Ascending aorta (tissue), 2 donors: ENCODE measurements around the gene SLC30A3. TPM values are rescaled to one million over a fixed set of nuclear protein-coding genes. Genes with fewer than 3 reads are reported as not detected.
"Not testable (repeated sequence)": the region's sequence is repeated elsewhere in the genome, so short reads cannot be mapped to it uniquely, and the experiment has no call there.

Experiments
- DNase-seq, 2 donors: peaks; one replicate each; pipeline ENCODE4 v3.0.0-alpha.2; 2019; ENCODE audit warnings: low spot score in 2 of 2
- H3K27ac ChIP-seq, 2 donors: fragments of 200-600 bp; sonication (generic); one replicate each; pipeline ENCODE4 v1.5.1; 2016 to 2017; ENCODE audit warnings: mild to moderate bottlenecking in 1 of 2
- H3K27me3 ChIP-seq: fragments of 200-600 bp; sonication (generic); one replicate; pipeline ENCODE4 v1.5.1; 2017
- H3K36me3 ChIP-seq, 2 donors: fragments of 200-600 bp; sonication (generic); one replicate each; pipeline ENCODE4 v1.5.1; 2016
- H3K4me1 ChIP-seq, 2 donors: fragments of 200-600 bp; sonication (generic); one replicate each; pipeline ENCODE4 v1.5.1; 2016 to 2017; ENCODE audit warnings: mild to moderate bottlenecking in 1 of 2
- H3K4me3 ChIP-seq, 2 donors: fragments of 200-600 bp; sonication (generic); one replicate each; pipeline ENCODE4 v1.5.1; 2016 to 2017; ENCODE audit warnings: mild to moderate bottlenecking in 1 of 2
- H3K9me3 ChIP-seq, 2 donors: fragments of 200-600 bp; sonication (generic); one replicate each; pipeline ENCODE4 v1.5.1; 2016
- intact Hi-C: fragments of 100-400 bp; cut with DNase I; formaldehyde crosslinking; loops from one replicate; pipeline ENCODE4 v1.15.1; 2023
- total RNA-seq: library from RNA; depleted of rRNA; stranded (reverse); fragments of >200 nt; gene quantifications from one replicate; pipeline ENCODE4 v1.1.0, GENCODE V29; 2016
- TF ChIP-seq, protein P1 (sequence below), 3 experiments: fragments of 200-600 bp in 2 of 3; fragments of 450-650 bp in 1 of 3; sonication (generic) in 2 of 3; IDR thresholded peaks; one replicate each; pipeline ENCODE4 v1.5.1; 2016 to 2019; ENCODE audit warnings: antibody characterized with exemption in 3 of 3, mild to moderate bottlenecking in 1 of 3, moderate library complexity in 1 of 3

Gene SLC30A3
- total RNA-seq, 1 donor from 2014 or later, result 7.6 TPM

DNA sequence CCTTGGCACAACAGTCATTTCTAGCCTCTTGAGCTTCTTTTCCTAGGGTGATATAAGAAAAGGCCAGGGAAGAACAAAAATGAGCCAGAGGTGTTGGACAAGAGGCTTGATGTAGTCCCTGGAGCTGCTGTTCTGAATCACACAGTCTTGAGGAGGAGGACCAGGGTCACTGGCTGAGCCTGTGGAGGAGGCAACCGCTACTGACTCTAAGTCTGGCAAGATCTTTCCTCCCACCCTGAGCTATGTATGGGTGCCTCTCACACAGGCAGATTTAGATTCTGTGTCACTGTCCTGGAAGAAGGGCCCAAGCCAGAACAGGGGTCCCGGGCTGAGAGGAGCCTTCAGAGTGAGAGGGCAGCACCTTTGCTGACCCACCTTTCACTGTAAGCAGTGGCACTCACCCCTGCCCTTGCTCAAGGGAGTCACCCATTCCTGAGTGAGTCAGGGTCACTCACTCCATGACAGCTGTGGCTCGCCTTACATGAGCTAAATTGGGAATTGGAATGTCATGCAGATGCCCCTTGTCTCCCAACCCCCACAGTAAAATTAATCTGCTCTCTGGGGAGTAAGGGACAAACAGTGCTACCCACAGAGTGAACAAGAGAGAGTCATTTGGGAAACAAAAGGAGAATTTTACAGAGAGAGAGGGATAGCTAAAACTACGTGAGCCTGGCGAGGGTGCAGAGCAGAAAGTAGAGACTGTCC is 19.2 kb upstream of the SLC30A3 start, which contains the start of gene TRIM54:
TSS of gene TRIM54 (plus strand) at position 575 of the 705 bp plus-strand sequence. CDS start 303 bp downstream, outside the sequence.
- Histone ChIP-seq H3K27ac (no peak within 1 kb of the TSS), H3K27me3 (no peaks in the 10 kb centered on the region), H3K9me3 (no peaks in the 10 kb centered on the region), H3K36me3 (no peaks in the 10 kb centered on the region), H3K4me1 (no peaks in the 10 kb centered on the region), H3K4me3 (no peak within 1 kb of the TSS)
- no peak for DNase-seq
- intact Hi-C loops, result loop anchor here (10.0 kb wide), 1 partner anchor 437 kb away; the partner anchor contains the start of gene DPYSL5
- TF ChIP-seq, protein P1, sequence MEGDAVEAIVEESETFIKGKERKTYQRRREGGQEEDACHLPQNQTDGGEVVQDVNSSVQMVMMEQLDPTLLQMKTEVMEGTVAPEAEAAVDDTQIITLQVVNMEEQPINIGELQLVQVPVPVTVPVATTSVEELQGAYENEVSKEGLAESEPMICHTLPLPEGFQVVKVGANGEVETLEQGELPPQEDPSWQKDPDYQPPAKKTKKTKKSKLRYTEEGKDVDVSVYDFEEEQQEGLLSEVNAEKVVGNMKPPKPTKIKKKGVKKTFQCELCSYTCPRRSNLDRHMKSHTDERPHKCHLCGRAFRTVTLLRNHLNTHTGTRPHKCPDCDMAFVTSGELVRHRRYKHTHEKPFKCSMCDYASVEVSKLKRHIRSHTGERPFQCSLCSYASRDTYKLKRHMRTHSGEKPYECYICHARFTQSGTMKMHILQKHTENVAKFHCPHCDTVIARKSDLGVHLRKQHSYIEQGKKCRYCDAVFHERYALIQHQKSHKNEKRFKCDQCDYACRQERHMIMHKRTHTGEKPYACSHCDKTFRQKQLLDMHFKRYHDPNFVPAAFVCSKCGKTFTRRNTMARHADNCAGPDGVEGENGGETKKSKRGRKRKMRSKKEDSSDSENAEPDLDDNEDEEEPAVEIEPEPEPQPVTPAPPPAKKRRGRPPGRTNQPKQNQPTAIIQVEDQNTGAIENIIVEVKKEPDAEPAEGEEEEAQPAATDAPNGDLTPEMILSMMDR (IDR thresholded peaks at IDR 0.05), result no peak

DNA sequence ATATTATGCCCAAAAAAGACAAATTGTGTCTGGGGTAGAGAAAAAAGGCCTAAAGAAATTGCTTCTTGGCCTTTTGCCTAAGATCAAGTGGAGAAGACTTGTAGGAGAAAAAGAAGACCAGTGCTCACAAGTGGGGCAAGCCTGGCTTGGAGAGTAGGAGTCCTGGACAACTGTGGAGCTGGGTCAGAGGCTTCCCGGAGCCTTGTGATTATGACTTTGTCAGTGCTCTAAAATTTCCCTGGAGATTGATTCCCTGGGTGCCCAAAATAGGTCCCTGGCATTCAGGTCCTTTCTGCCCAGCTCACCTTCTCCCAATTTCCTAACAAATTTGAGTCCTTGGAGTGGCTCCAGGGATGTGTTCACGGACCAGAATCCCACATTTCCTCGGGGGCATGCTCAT is 18.6 kb upstream of the SLC30A3 start:
- H3K4me3 ChIP-seq, result no peak overlapping the region
- no peak for DNase-seq
- no peaks in the 10 kb centered on the region for H3K27me3 ChIP-seq
- no peaks in the 10 kb centered on the region for H3K4me1 ChIP-seq
- no peak overlapping the region for H3K27ac ChIP-seq
- intact Hi-C loops, result loop anchor here (10.0 kb wide), 1 partner anchor 437 kb away; the partner anchor contains the start of gene DPYSL5
- TF ChIP-seq, protein P1 (IDR thresholded peaks at IDR 0.05), result no peak
- H3K36me3 ChIP-seq, result no peaks in the 10 kb centered on the region
- no peaks in the 10 kb centered on the region for H3K9me3 ChIP-seq

DNA sequence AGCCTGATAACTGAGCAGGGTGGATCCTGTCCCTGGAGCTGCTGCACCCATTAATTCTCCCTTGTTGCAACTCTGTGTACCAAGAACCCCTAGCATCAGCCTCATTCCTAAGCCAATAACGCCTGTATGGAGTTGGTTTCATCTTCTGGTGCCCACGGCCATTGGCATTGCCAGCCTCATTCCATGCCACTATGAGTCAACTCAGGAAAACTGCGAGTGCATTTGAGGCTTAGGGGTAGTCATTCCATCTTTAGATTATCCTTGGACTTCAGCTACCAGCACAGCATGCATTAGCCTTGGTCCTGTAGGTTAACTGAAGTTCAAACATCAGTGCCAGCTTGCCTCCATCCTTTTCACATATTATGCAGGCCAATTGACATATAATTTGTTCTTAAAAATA is 18.0 kb upstream of the SLC30A3 start:
- intact Hi-C loops, result loop anchor here (1.0 to 10.0 kb wide), 3 partner anchors 182 to 436 kb away; partner anchors contain the start of gene DPYSL5
- Histone ChIP-seq H3K27ac (no peak overlapping the region), H3K36me3 (no peaks in the 10 kb centered on the region), H3K4me3 (no peak overlapping the region), H3K4me1 (no peaks in the 10 kb centered on the region), H3K27me3 (no peaks in the 10 kb centered on the region), H3K9me3 (no peaks in the 10 kb centered on the region)
- TF ChIP-seq, protein P1 (IDR thresholded peaks at IDR 0.05), result no peak
- DNase-seq, result no peak

DNA sequence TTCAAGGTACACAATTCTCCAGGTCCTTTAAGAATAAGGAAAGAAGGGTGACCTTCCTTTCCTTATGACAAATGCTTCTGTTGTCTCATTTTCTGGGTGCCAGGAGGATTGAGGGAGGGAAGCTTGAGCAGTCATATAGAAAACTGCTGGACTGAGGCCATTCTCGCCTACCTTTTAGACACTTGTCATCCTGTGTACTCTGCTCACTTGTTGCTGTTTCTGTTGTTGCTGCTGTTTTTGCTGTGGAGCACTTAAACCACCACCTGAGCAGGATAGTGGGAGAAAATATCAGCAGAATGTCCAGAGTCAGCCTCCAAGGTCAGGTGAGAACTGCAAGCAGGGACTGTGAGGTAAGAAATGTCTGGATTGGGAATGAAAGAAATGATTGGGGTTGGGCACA is 15.2 kb upstream of the SLC30A3 start:
- TF ChIP-seq, protein P1 (IDR thresholded peaks at IDR 0.05), result no peak
- Histone ChIP-seq H3K27ac (no peak overlapping the region), H3K36me3 (no peaks in the 10 kb centered on the region), H3K27me3 (no peaks in the 10 kb centered on the region), H3K4me1 (no peaks in the 10 kb centered on the region), H3K4me3 (no peak overlapping the region), H3K9me3 (no peaks in the 10 kb centered on the region)
- intact Hi-C loops, result loop anchor here (5.0 kb wide), 1 partner anchor 61 kb away; the partner anchor contains the start of gene CAD
- DNase-seq, result no peak

DNA sequence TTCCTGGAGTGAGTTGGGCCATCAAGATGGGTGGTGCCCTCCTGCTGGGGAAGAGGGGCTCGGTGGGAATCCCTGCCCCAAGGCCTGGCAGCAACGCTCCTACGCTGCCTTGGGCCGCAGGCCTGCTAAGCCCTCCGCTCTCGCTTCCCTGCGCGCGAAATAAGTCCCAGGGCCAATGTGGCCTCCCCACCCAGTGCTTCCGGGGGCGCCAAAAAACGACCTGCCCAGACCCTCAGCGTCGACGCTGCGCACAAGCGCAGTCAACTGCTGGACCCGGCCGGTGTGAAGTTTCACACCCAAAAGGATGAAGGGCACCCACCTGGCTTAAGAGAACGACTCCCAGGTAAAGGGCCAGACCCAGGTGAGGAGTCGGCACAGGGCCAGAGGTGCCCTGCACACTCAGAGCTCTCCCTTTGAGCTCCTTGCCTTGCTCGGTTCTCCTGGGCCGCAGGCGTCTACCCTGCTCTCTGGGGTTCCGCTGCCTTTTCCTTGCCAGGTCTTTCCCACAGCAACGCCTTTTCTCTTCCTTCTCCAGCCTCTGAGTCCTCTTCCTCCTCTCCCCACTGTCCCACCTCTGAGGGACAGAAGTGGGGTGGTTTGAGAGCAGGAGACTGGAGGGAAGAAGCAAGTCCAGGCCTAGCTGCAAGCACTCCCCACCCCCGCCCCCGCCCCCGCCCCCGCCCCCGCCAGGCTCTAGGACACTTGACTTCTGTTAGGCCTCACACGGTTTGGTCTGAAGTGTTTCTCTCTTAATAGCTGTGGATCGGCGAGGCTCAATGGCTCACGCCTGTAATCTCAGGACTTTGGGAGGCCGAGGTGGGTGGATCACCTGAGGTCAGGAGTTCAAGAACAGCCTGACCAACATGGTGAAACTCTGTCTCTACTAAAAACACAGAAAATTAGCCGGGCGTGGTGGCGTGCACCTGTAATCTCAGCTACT is 12.6 kb upstream of the SLC30A3 start, which contains the start of gene DNAJC5G:
TSS of gene DNAJC5G (plus strand) at position 223 of the 940 bp plus-strand sequence. CDS start 1,296 bp downstream, outside the sequence.
- TF ChIP-seq, protein P1 (IDR thresholded peaks at IDR 0.05), result no peak
- DNase-seq, result no peak
- Histone ChIP-seq H3K9me3 (no peaks in the 10 kb centered on the region), H3K27me3 (no peaks in the 10 kb centered on the region), H3K36me3 (no peaks in the 10 kb centered on the region), H3K4me1 (no peaks in the 10 kb centered on the region), H3K4me3 (no peak within 1 kb of the TSS), H3K27ac (no peak within 1 kb of the TSS)
- intact Hi-C loops, result loop anchor here (5.0 kb wide), 1 partner anchor 58 kb away; the partner anchor contains the start of gene CAD

DNA sequence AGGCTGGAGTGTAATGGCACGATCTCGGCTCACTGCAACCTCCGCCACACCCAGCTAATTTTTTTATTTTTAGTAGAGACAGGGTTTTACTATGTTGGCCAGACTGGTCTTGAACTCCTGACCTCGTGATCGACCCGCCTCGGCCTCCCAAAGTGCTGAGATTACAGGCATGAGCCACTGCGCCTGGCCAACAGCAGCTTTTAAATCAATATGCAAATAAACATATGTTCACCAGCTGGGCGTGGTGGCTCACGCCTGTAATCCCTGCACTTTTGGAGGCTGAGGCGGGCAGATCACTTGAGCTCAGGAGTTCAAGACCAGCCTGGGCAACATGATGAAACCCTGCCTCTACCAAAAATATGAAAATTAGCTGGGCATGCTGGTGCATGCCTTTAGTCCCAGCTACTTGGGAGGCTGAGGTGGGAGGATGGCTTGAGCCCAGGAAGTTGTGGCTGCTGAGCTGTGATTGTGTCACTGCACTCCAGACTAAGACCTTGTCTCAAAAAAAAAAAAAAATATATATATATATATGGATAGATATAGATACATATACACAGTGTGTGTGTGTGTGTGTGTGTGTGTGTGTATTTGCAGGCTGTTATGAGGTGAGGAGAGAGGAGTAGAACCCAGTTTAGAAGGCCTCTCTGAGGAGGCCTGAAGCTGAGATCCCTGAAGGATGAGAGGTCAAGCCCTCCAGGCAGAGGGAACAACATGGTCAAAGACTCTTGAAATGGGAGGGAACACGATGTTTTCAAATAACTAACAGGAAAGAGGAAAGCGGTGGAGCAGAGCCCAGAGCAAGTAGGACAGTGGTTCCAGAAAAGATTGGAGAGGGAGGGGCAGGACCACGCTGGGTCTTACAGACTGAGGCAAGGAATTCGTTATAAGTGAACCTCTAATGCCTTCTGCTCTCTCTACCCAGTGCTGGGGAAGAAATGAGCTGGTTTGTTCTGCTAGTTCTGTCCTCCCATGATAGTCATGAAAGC is 10.0 kb upstream of the SLC30A3 start:
- H3K4me3 ChIP-seq, H3K27ac ChIP-seq, H3K27me3 ChIP-seq, H3K9me3 ChIP-seq, DNase-seq, H3K4me1 ChIP-seq, H3K36me3 ChIP-seq, intact Hi-C loops: not testable (repeated sequence)
